GM21515 (cell line): Measurements from ENCODE around the gene SPRYD4.
A peak's percentile ranks its signal among the peaks of the same experiment; 100 is the strongest.
"Not testable (repeated sequence)": the region's sequence is repeated elsewhere in the genome, so short reads cannot be mapped to it uniquely, and the experiment has no call there.

Experiments
- ATAC-seq: cut with Tn5 transposase; IDR thresholded peaks from one replicate; pipeline ENCODE4 v1.9.1; 2021; ENCODE audit not compliant: unreplicated experiment

SPRYD4 gene

GRCh38 chr12:56468216-56469006, at the start of gene SPRYD4:
Gene SPRYD4, plus strand, starts transcription at chr12:56468578. Its CDS starts 14 bp downstream, at chr12:56468592.
- peak; percentile 85 for ATAC-seq

- no peak for ATAC-seq
Observed at GRCh38 chr12:56420411-56420810, 48.0 kb upstream of the SPRYD4 start.

- ATAC-seq = no peak
Observed at GRCh38 chr12:56425193-56425592, 43.2 kb upstream of the SPRYD4 start.

GRCh38 chr12:56425940-56426438, 42.4 kb upstream of the SPRYD4 start:
- no peak for ATAC-seq

GRCh38 chr12:56431288-56431687, 37.1 kb upstream of the SPRYD4 start:
- ATAC-seq = no peak

GRCh38 chr12:56431850-56432249, 36.5 kb upstream of the SPRYD4 start:
- no peak for ATAC-seq

- ATAC-seq = no peak
Observed at GRCh38 chr12:56434828-56435227, 33.5 kb upstream of the SPRYD4 start.

GRCh38 chr12:56437430-56438176, 30.8 kb upstream of the SPRYD4 start:
- ATAC-seq = no peak

GRCh38 chr12:56443208-56443607, 25.2 kb upstream of the SPRYD4 start:
- ATAC-seq = not testable (repeated sequence)

- ATAC-seq = peak; percentile 87
Observed at GRCh38 chr12:56448860-56449621, 19.3 kb upstream of the SPRYD4 start, which contains the start of gene TIMELESS. Gene TIMELESS, minus strand, starts transcription at chr12:56449426. Its CDS starts 15,256 bp downstream, at chr12:56434170.

GRCh38 chr12:56449622-56449984, 18.8 kb upstream of the SPRYD4 start:
- ATAC-seq = no peak

- no peak for ATAC-seq
Observed at GRCh38 chr12:56450241-56450640, 18.1 kb upstream of the SPRYD4 start.

- no peak for ATAC-seq
Observed at GRCh38 chr12:56451147-56451546, 17.2 kb upstream of the SPRYD4 start.

- no peak for ATAC-seq
Observed at GRCh38 chr12:56454557-56454956, 13.8 kb upstream of the SPRYD4 start, which contains the start of gene MIP. Gene MIP, minus strand, starts transcription at chr12:56454657. Its CDS starts 44 bp downstream, at chr12:56454613.

GRCh38 chr12:56457817-56458216, 10.6 kb upstream of the SPRYD4 start:
- no peak for ATAC-seq

- ATAC-seq = no peak
Observed at GRCh38 chr12:56461235-56462159, 6.9 kb upstream of the SPRYD4 start.

- ATAC-seq = no peak
Observed at GRCh38 chr12:56462565-56462964, 5.8 kb upstream of the SPRYD4 start.

- ATAC-seq = no peak
Observed at GRCh38 chr12:56469007-56469930, 891 bp downstream of the SPRYD4 start.

- ATAC-seq = no peak
Observed at GRCh38 chr12:56474389-56474788, 6.0 kb downstream of the SPRYD4 start.
